Fibroblast of villous mesenchyme (primary cell): ENCODE data around the gene EIF4E1B. TPM values are rescaled to one million over a fixed set of nuclear protein-coding genes. Genes with fewer than 3 reads are reported as not detected.

Experiments
- DNase-seq: peaks from one replicate; pipeline ENCODE4 v3.0.0-alpha.2; 2010; ENCODE audit warnings: low read depth
- H3K4me3 ChIP-seq: 2 replicates; pipeline ENCODE4 v1.5.1; 2011; ENCODE audit warnings: low read depth, mild to moderate bottlenecking, low read length
- CTCF ChIP-seq: IDR thresholded peaks from 2 replicates; pipeline ENCODE4 v1.5.1; 2012; ENCODE audit warnings: low read depth, mild to moderate bottlenecking, low read length; ENCODE audit not compliant: insufficient read depth
- total RNA-seq: library from RNA; depleted of rRNA; stranded (reverse); fragments of >200 nt; gene quantifications from 2 replicates; pipeline ENCODE4 v1.2.3, GENCODE V29; 2012

EIF4E1B gene
- total RNA-seq, 1 donor: not detected

GRCh38 chr5:176659512-176659839 lies 29.0 kb downstream of the EIF4E1B start:
- DNase-seq: no peak
- no peak for TF ChIP-seq CTCF
- no peak overlapping the region for H3K4me3 ChIP-seq

GRCh38 chr5:176659860-176660461 lies 29.5 kb downstream of the EIF4E1B start:
- no peak overlapping the region for H3K4me3 ChIP-seq
- DNase-seq: no peak
- no peak for TF ChIP-seq CTCF

DNA sequence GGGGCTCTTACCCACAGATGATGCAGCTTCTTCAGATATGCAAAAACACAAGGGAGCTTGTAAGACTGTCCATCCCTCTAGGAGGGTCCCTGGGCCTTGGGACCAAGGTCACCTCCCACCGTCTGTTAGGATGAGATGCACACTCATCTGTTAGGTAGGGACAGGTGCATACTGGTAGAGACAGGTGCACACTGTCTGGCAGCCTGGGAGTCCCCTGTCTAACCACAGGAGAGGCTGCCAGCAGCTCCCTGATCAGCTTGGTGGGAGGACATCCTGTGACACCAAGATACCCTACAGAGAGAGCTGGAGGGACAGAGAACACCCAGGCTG lies 30.0 kb downstream of the EIF4E1B start:
- no peak for TF ChIP-seq CTCF
- no peak overlapping the region for H3K4me3 ChIP-seq
- DNase-seq: no peak

- peak; percentile 92 for TF ChIP-seq CTCF
- peak; percentile 72 for DNase-seq
- no peak overlapping the region for H3K4me3 ChIP-seq
Measured at GRCh38 chr5:176660860-176661641, 30.6 kb downstream of the EIF4E1B start.

DNA sequence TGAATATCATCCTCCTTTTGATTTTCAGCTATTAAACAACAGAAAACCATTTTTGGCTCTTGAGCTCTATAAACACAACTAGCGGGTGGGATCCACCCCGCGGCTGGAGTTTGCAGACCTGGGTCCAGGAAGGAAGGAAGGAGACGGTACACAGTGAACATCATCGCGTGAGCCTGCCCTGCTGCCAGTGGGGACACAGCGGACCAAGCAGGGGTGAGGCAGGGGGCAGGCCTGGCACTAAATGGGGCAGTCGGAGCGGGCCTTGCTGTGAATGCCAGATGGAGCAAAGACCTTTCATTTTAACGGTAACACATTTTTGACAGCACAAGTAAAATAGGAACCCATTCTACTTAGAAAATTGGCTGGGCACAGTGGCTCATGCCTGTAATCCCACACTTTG lies 31.2 kb downstream of the EIF4E1B start:
- no peak for DNase-seq
- TF ChIP-seq CTCF: no peak
- no peak overlapping the region for H3K4me3 ChIP-seq

DNA sequence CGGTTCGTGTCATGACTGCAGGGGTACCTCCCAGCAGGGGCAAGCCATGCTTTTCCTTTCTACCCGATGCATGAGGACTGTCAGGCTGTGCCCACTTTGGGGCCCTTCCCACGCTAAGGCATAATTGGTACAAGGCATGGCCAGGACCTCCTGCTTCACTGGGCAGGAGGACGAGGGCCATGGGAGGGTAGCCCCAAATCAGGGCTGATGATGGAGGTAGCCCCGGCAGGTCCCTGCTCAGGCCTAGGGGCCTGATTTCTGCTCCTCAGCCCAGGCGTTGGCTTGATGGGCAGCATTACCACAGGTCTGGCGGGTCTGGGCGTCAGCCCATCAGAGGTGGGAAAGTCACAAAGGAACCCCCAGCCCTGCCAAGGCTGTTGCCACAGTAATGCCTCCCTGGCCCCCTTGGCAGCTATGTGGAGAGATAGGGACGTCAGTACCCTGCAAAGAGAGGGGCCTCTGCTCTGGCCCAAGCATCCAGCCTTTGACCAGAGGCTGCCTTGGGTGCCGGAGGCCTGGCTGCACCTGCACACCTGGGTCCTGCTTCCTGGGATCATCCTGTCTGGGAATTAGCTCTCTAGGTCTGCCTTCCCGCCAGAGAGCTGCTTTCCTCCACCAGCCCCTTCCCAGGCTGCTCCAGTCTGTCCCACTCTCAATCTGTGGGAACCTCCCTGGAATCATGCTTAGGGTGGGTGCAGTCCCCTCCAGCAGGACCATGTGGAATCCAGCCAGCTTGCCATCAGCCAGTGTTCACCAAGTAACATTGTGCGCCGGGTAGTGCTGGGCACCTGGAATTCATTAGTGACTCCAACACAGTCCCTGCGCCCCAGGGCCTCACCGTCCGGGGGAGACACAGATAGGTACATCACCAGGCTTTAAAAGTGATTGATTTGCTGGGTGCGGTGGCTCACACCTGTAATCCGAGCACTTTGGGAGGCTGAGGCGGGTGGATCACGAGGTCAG lies 32.2 kb downstream of the EIF4E1B start:
- DNase-seq: no peak
- no peak for TF ChIP-seq CTCF
- no peak overlapping the region for H3K4me3 ChIP-seq
